Activated naive CD8-positive, alpha-beta T cell treated with anti-CD3 and anti-CD28 coated beads for 36 hours (primary cell): Measurements from ENCODE around the gene COG5. TPM values are rescaled to one million over a fixed set of nuclear protein-coding genes. Genes with fewer than 3 reads are reported as not detected.

Experiments
- DNase-seq: peaks from one replicate; pipeline ENCODE4 v3.0.0; 2021
- H3K27ac Mint-ChIP-seq: one replicate; pipeline ENCODE4 v1.8.0; 2022; ENCODE audit warnings: mild to moderate bottlenecking, moderate library complexity, mixed read lengths
- H3K27me3 Mint-ChIP-seq: one replicate; pipeline ENCODE4 v1.8.0; 2022; ENCODE audit warnings: mild to moderate bottlenecking, mixed read lengths
- H3K36me3 Mint-ChIP-seq: one replicate; pipeline ENCODE4 v1.8.0; 2021; ENCODE audit warnings: mild to moderate bottlenecking, mixed read lengths
- H3K4me1 Mint-ChIP-seq: one replicate; pipeline ENCODE4 v1.8.0; 2021; ENCODE audit warnings: mixed read lengths
- H3K4me3 Mint-ChIP-seq: one replicate; pipeline ENCODE4 v1.8.0; 2022; ENCODE audit warnings: mild to moderate bottlenecking, moderate library complexity, mixed read lengths
- H3K9me3 Mint-ChIP-seq: one replicate; pipeline ENCODE4 v1.8.0; 2022; ENCODE audit warnings: mixed read lengths
- total RNA-seq, 2 experiments: library from RNA; stranded (reverse); gene quantifications; one replicate each; pipeline ENCODE4 v1.2.3, GENCODE V29; 2021

Gene COG5
- total RNA-seq, 2 experiments from 2014 or later: 29.6 TPM

DNA sequence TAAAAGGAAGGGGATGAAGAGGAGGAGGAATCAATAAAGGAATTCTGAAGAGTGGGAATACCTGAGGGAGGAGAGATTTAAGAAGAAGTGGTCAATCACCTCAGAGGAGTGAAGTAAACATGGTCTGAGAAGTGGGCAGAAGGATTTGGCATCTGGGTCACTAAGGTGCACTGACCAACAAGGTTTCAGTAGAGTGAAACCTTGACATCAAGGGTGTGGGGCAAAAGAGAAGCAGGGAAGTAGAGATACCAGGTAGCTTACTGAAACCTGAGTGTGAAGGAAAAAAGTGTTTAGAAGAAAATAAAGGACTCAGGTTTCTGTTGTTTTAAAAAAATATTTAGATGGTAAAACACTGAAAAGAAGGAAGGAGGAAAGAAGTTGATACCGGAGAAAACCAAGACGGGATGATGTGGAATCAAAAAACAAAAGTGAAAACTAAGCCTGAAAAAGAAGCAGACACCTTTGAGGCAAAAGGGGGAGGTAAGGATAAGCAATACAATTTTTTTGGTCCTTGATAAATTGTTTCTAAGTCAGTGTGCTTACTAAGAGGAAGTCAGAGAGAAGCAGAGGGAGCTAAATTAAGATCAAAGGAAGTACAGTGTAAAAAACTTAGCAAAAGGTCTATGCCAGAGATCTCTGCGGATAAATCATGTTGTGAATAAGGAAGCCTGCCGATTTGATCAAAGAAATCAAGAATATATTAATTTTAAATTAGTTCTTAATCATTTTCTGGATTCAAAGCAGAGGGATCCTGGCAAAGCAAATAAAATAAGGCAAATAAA, 231.0 kb downstream of the COG5 start:
- peak overlapping the region; percentile 1 for H3K27ac Mint-ChIP-seq
- H3K9me3 Mint-ChIP-seq: no peaks in the 10 kb centered on the region
- H3K4me3 Mint-ChIP-seq: peak overlapping the region; percentile 61
- H3K4me1 Mint-ChIP-seq: peaks cover 14% of the 10 kb centered on the region
- no peaks in the 10 kb centered on the region for H3K27me3 Mint-ChIP-seq
- peaks cover 15% of the 10 kb centered on the region for H3K36me3 Mint-ChIP-seq
- no peak for DNase-seq

DNA sequence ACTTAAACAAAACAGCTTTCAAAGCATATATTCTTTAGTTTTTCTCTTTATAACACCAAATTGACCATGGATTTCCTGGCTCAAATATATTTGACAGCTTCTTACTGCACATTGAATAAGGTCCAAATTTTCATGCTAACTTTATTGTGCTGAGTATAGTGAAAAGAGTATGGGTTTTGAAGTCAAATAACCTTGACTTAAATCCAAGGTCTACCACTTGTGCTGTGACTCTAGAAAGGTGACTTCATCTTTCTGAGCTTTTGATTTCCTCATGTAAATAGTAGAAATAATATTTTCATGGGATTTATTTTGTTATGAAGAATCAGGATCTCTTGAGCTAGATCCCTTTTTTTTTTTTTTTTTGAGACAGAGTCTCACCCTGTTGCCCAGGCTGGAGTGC, 233.2 kb downstream of the COG5 start:
- no peak overlapping the region for H3K27ac Mint-ChIP-seq
- H3K4me1 Mint-ChIP-seq: peaks cover 14% of the 10 kb centered on the region
- H3K27me3 Mint-ChIP-seq: no peaks in the 10 kb centered on the region
- H3K4me3 Mint-ChIP-seq: no peak overlapping the region
- no peak for DNase-seq
- H3K9me3 Mint-ChIP-seq: no peaks in the 10 kb centered on the region
- peaks cover 12% of the 10 kb centered on the region for H3K36me3 Mint-ChIP-seq

GRCh38 chr7:107327986-107328569, 235.6 kb downstream of the COG5 start:
- Mint-ChIP-seq H3K27me3 (no peaks in the 10 kb centered on the region), H3K27ac (no peak overlapping the region), H3K4me1 (peaks cover 8% of the 10 kb centered on the region), H3K36me3 (peaks cover 10% of the 10 kb centered on the region), H3K9me3 (no peaks in the 10 kb centered on the region), H3K4me3 (no peak overlapping the region)
- DNase-seq: no peak

DNA sequence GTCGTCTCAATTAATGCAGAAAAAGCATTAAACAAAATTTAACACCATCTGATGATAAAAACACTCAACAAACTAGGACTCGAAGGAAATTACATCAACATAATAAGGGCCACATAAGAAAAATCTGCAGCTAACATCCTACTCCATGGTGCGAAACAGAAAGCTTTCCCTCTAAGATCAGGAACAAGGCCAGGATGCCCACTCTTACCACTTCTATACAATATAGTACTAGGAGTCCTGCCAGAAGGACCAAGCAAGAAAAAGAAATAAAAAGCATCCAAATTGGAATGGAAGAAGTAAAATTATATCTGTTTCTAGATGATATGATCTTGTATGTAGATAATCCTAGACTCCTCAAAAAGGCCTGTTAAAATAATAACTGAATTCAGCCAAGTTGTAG, 237.7 kb downstream of the COG5 start:
- peaks cover 10% of the 10 kb centered on the region for H3K36me3 Mint-ChIP-seq
- H3K4me1 Mint-ChIP-seq: no peaks in the 10 kb centered on the region
- H3K4me3 Mint-ChIP-seq: no peak overlapping the region
- no peaks in the 10 kb centered on the region for H3K9me3 Mint-ChIP-seq
- no peaks in the 10 kb centered on the region for H3K27me3 Mint-ChIP-seq
- DNase-seq: no peak
- no peak overlapping the region for H3K27ac Mint-ChIP-seq

- Mint-ChIP-seq H3K9me3 (no peaks in the 10 kb centered on the region), H3K27ac (no peak overlapping the region), H3K4me3 (no peak overlapping the region), H3K4me1 (no peaks in the 10 kb centered on the region), H3K27me3 (no peaks in the 10 kb centered on the region), H3K36me3 (peaks cover 11% of the 10 kb centered on the region)
- DNase-seq: no peak
Measured at GRCh38 chr7:107322015-107322414, 241.7 kb downstream of the COG5 start.

DNA sequence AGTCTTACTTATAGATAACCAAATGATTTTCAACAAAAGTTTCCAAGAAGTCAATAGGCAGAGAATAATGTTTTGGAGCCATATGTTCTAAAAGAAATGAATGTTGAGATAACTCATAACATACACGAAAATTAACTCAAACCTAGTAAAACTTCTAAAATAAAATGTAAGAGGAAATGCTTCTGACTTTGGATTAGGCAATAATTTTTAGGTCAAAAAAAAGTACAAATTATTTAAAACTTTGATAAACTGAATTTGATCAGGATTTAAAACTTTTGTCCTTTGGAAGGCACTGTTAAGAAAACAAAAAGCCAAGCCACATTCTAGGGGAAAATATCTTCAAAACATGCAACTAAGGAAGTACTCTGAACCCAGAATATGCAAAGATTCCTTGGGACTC, 242.1 kb downstream of the COG5 start:
- DNase-seq: no peak
- Mint-ChIP-seq H3K4me1 (no peaks in the 10 kb centered on the region), H3K9me3 (no peaks in the 10 kb centered on the region), H3K27ac (no peak overlapping the region), H3K27me3 (no peaks in the 10 kb centered on the region), H3K36me3 (peaks cover 9% of the 10 kb centered on the region), H3K4me3 (no peak overlapping the region)

DNA sequence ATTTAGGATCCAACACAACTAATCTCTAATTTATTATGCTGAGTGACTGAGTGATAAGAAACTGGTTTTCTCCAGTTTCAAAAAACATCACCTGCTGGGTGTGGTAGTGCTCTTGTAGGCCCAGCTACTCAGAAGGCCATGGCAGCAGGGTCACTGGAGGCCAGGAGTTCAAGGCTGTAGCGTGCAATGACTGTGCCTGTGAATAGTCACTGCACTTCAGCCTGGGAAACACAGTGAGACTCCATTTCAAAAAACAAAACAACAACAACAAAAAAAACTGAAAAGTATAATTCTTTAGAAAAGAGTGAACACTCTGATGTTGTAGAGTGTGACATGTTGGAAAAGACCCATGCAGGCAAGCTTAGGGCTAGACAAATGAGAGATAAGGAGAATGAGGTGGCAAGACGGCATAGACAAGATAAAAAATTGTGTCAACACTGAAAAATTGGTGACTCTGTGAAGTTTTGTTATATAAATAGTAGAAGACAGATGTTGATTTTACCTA, 243.9 kb downstream of the COG5 start:
- Mint-ChIP-seq H3K27me3 (no peaks in the 10 kb centered on the region), H3K9me3 (no peaks in the 10 kb centered on the region), H3K36me3 (peaks cover 10% of the 10 kb centered on the region), H3K4me1 (no peaks in the 10 kb centered on the region), H3K27ac (no peak overlapping the region), H3K4me3 (no peak overlapping the region)
- no peak for DNase-seq

GRCh38 chr7:107318523-107319160, 245.1 kb downstream of the COG5 start:
- no peak for DNase-seq
- no peaks in the 10 kb centered on the region for H3K4me1 Mint-ChIP-seq
- no peaks in the 10 kb centered on the region for H3K9me3 Mint-ChIP-seq
- H3K27ac Mint-ChIP-seq: no peak overlapping the region
- H3K36me3 Mint-ChIP-seq: peaks cover 13% of the 10 kb centered on the region
- H3K4me3 Mint-ChIP-seq: no peak overlapping the region
- no peaks in the 10 kb centered on the region for H3K27me3 Mint-ChIP-seq

GRCh38 chr7:107315716-107316220, 248.0 kb downstream of the COG5 start:
- Mint-ChIP-seq H3K27ac (no peak overlapping the region), H3K4me1 (no peaks in the 10 kb centered on the region), H3K4me3 (no peak overlapping the region), H3K9me3 (no peaks in the 10 kb centered on the region), H3K27me3 (no peaks in the 10 kb centered on the region), H3K36me3 (peaks cover 15% of the 10 kb centered on the region)
- DNase-seq: no peak

DNA sequence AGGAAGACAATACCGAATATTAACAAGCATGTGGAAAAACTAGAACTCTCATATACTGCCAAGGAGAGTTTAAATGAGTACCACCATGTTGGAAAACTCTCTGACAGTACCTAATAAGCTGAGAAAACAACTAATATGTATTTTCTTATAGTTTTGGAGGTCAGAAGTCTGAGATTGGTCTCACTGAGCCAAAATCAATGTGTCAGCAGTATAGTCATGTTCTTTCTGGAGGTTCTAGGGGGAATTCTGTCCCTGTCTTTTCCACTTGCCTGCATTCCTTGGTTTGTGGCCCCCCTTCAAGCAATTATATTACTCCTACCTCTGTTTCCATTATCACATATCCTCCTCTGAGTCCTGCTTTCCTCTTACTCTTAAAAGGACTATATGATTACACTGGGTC, 250.4 kb downstream of the COG5 start:
- Mint-ChIP-seq H3K27me3 (no peaks in the 10 kb centered on the region), H3K9me3 (no peaks in the 10 kb centered on the region), H3K27ac (no peak overlapping the region), H3K36me3 (peaks cover 12% of the 10 kb centered on the region), H3K4me3 (no peak overlapping the region), H3K4me1 (no peaks in the 10 kb centered on the region)
- DNase-seq: no peak

GRCh38 chr7:107312418-107312817, 251.3 kb downstream of the COG5 start:
- H3K27ac Mint-ChIP-seq: no peak overlapping the region
- H3K27me3 Mint-ChIP-seq: no peaks in the 10 kb centered on the region
- H3K9me3 Mint-ChIP-seq: peaks cover under 1% of the 10 kb centered on the region
- no peak for DNase-seq
- no peaks in the 10 kb centered on the region for H3K4me1 Mint-ChIP-seq
- peaks cover 13% of the 10 kb centered on the region for H3K36me3 Mint-ChIP-seq
- H3K4me3 Mint-ChIP-seq: no peak overlapping the region

DNA sequence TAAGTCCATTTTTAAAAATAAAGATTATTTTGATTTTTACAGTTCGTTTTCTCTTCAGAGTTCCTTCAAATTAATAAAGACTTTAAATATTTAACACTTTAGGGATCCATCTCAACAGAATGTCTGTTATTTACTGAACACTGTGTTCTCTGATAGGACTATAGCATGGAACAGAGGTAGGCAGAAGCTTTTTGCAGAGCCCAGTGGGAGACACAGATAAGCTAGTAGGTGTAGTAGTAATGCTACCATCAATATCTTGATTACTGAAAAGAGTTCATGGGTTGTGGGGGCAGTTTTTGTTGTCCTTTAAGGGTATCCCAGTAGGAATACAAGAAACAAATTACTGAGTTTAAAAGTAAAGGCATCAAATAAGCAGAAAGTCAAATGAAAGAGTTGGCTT, 254.4 kb downstream of the COG5 start:
- Mint-ChIP-seq H3K4me3 (no peak overlapping the region), H3K9me3 (peaks cover 7% of the 10 kb centered on the region), H3K27ac (no peak overlapping the region), H3K36me3 (peaks cover 17% of the 10 kb centered on the region), H3K4me1 (no peaks in the 10 kb centered on the region), H3K27me3 (no peaks in the 10 kb centered on the region)
- no peak for DNase-seq

- Mint-ChIP-seq H3K4me1 (no peaks in the 10 kb centered on the region), H3K36me3 (peaks cover 20% of the 10 kb centered on the region), H3K27me3 (no peaks in the 10 kb centered on the region), H3K27ac (no peak overlapping the region), H3K4me3 (no peak overlapping the region), H3K9me3 (peaks cover 7% of the 10 kb centered on the region)
- DNase-seq: no peak
Measured at GRCh38 chr7:107304636-107305035, 259.1 kb downstream of the COG5 start.

- H3K4me1 Mint-ChIP-seq: peaks cover 1% of the 10 kb centered on the region
- peaks cover 22% of the 10 kb centered on the region for H3K36me3 Mint-ChIP-seq
- H3K27ac Mint-ChIP-seq: no peak overlapping the region
- no peak overlapping the region for H3K4me3 Mint-ChIP-seq
- DNase-seq: no peak
- peaks cover 7% of the 10 kb centered on the region for H3K9me3 Mint-ChIP-seq
- H3K27me3 Mint-ChIP-seq: no peaks in the 10 kb centered on the region
Measured at GRCh38 chr7:107304063-107304462, 259.7 kb downstream of the COG5 start.

GRCh38 chr7:107302250-107302847, 261.4 kb downstream of the COG5 start:
- Mint-ChIP-seq H3K27ac (no peak overlapping the region), H3K4me3 (no peak overlapping the region), H3K4me1 (peaks cover 2% of the 10 kb centered on the region), H3K27me3 (no peaks in the 10 kb centered on the region), H3K36me3 (peaks cover 20% of the 10 kb centered on the region), H3K9me3 (peaks cover 6% of the 10 kb centered on the region)
- DNase-seq: no peak
